Mucosa of rectum (tissue), 2 donors: ENCODE measurements around the gene EFNA2.

Source experiments
- H3K27ac ChIP-seq, 2 donors: one replicate each; pipeline ENCODE4 v1.7.0; 2013; ENCODE audit warnings: inconsistent platforms in 2 of 2, low read depth in 2 of 2, low read length in 2 of 2
- H3K27me3 ChIP-seq, 2 donors: one replicate each; pipeline ENCODE4 v1.7.0; 2013; ENCODE audit warnings: low read length in 2 of 2; ENCODE audit not compliant: control insufficient read depth in 2 of 2, insufficient read depth in 2 of 2
- H3K36me3 ChIP-seq, 2 donors: one replicate each; pipeline ENCODE4 v1.7.0; 2013; ENCODE audit warnings: low read length in 2 of 2; ENCODE audit not compliant: control insufficient read depth in 2 of 2, insufficient read depth in 2 of 2
- H3K4me1 ChIP-seq, 2 donors: one replicate each; pipeline ENCODE4 v1.7.0; 2013; ENCODE audit warnings: low read length in 2 of 2, mild to moderate bottlenecking in 1 of 2; ENCODE audit not compliant: control insufficient read depth in 2 of 2, insufficient read depth in 2 of 2
- H3K4me3 ChIP-seq, 2 donors: one replicate each; pipeline ENCODE4 v1.7.0; 2013; ENCODE audit warnings: low read length in 2 of 2
- H3K9ac ChIP-seq, 2 donors: one replicate each; pipeline ENCODE4 v1.7.0; 2013; ENCODE audit warnings: low read length in 2 of 2, low read depth in 1 of 2, mild to moderate bottlenecking in 1 of 2
- H3K9me3 ChIP-seq, 2 donors: one replicate each; pipeline ENCODE4 v1.7.0; 2013; ENCODE audit warnings: low read length in 2 of 2; ENCODE audit not compliant: control insufficient read depth in 2 of 2
- donor health status: healthy.
- donor health status: Normal muscosa, but diverticular disease.

EFNA2 gene

GRCh38 chr19:1260749-1261537 is 24.7 kb upstream of the EFNA2 start:
- peaks cover 64 to 72% of the 10 kb centered on the region in 2 donors for H3K4me1 ChIP-seq
- peaks cover 12 to 16% of the 10 kb centered on the region in 2 donors for H3K36me3 ChIP-seq
- H3K4me3 ChIP-seq, result peak overlapping the region; percentile 75 to 81
- peak overlapping the region; percentile 99 to 100 for H3K27ac ChIP-seq
- H3K27me3 ChIP-seq, result no peaks in the 10 kb centered on the region
- H3K9ac ChIP-seq, result peak overlapping the region; percentile 89 to 90
- H3K9me3 ChIP-seq, result no peaks in the 10 kb centered on the region

- Histone ChIP-seq H3K27ac (peak overlapping the region; percentile 99 to 100), H3K9me3 (no peaks in the 10 kb centered on the region), H3K4me3 (peak overlapping the region; percentile 75 to 81), H3K4me1 (peaks cover 69 to 74% of the 10 kb centered on the region in 2 donors), H3K27me3 (no peaks in the 10 kb centered on the region), H3K36me3 (peaks cover 11 to 12% of the 10 kb centered on the region in 2 donors), H3K9ac (peak overlapping the region; percentile 89 to 90)
Observed at GRCh38 chr19:1261538-1261797, 24.2 kb upstream of the EFNA2 start.

- H3K9me3 ChIP-seq, result no peaks in the 10 kb centered on the region
- H3K36me3 ChIP-seq, result peaks cover 5 to 7% of the 10 kb centered on the region in 2 donors
- H3K9ac ChIP-seq, result peak overlapping the region; percentile 89 to 90
- H3K27ac ChIP-seq, result peak overlapping the region; percentile 99 to 100
- no peaks in the 10 kb centered on the region for H3K27me3 ChIP-seq
- H3K4me1 ChIP-seq, result peaks cover 66 to 71% of the 10 kb centered on the region in 2 donors
- peak overlapping the region; percentile 75 to 81 for H3K4me3 ChIP-seq
Observed at GRCh38 chr19:1261798-1262622, 23.7 kb upstream of the EFNA2 start.

- peak overlapping the region; percentile 37 to 57 for H3K4me3 ChIP-seq
- peak overlapping the region; percentile 65 to 89 for H3K9ac ChIP-seq
- peak overlapping the region; percentile 99 to 100 for H3K27ac ChIP-seq
- no peaks in the 10 kb centered on the region for H3K9me3 ChIP-seq
- peaks cover 2 to 3% of the 10 kb centered on the region in 2 donors for H3K36me3 ChIP-seq
- no peaks in the 10 kb centered on the region for H3K27me3 ChIP-seq
- H3K4me1 ChIP-seq, result peaks cover 69 to 74% of the 10 kb centered on the region in 2 donors
Observed at GRCh38 chr19:1262623-1263123, 23.0 kb upstream of the EFNA2 start.

GRCh38 chr19:1263188-1263587 is 22.5 kb upstream of the EFNA2 start:
- peaks cover 70 to 74% of the 10 kb centered on the region in 2 donors for H3K4me1 ChIP-seq
- no peaks in the 10 kb centered on the region for H3K27me3 ChIP-seq
- H3K9ac ChIP-seq, result peak overlapping the region; percentile 65 to 89
- peak overlapping the region; percentile 99 to 100 for H3K27ac ChIP-seq
- no peaks in the 10 kb centered on the region for H3K9me3 ChIP-seq
- H3K36me3 ChIP-seq, result no peaks in the 10 kb centered on the region
- peak overlapping the region in 1 of 2 donors; percentile 37 for H3K4me3 ChIP-seq

GRCh38 chr19:1264801-1265614 is 20.7 kb upstream of the EFNA2 start:
- Histone ChIP-seq H3K9me3 (no peaks in the 10 kb centered on the region), H3K27ac (peak overlapping the region; percentile 84 to 89), H3K27me3 (no peaks in the 10 kb centered on the region), H3K36me3 (no peaks in the 10 kb centered on the region), H3K4me3 (peak overlapping the region in 1 of 2 donors; percentile 33), H3K4me1 (peaks cover 67 to 69% of the 10 kb centered on the region in 2 donors), H3K9ac (peak overlapping the region in 1 of 2 donors; percentile 53)

GRCh38 chr19:1265615-1266128 is 20.0 kb upstream of the EFNA2 start:
- Histone ChIP-seq H3K36me3 (peaks cover 0 to 4% of the 10 kb centered on the region in 2 donors), H3K27me3 (no peaks in the 10 kb centered on the region), H3K4me1 (peaks cover 67 to 69% of the 10 kb centered on the region in 2 donors), H3K9ac (peak overlapping the region; percentile 72 to 74), H3K9me3 (no peaks in the 10 kb centered on the region), H3K4me3 (peak overlapping the region; percentile 61 to 66), H3K27ac (peak overlapping the region; percentile 89 to 93)

- Histone ChIP-seq H3K36me3 (peaks cover 5 to 10% of the 10 kb centered on the region in 2 donors), H3K4me3 (peak overlapping the region; percentile 61 to 66), H3K9ac (peak overlapping the region; percentile 72 to 74), H3K27me3 (no peaks in the 10 kb centered on the region), H3K9me3 (no peaks in the 10 kb centered on the region), H3K27ac (peak overlapping the region; percentile 89 to 93), H3K4me1 (peaks cover 71 to 75% of the 10 kb centered on the region in 2 donors)
Observed at GRCh38 chr19:1266129-1266915, 19.4 kb upstream of the EFNA2 start.
